Neural progenitor cell (in vitro differentiated cells): ENCODE data around the gene NPHP4. TPM values are rescaled to one million over a fixed set of nuclear protein-coding genes. Genes with fewer than 3 reads are reported as not detected.

ENCODE experiments used
- DNase-seq: peaks from one replicate; pipeline ENCODE4 v3.0.0-alpha.2; 2016; ENCODE audit warnings: low spot score
- H2AFZ ChIP-seq: fragments of 200-600 bp; sonication (generic); replicated peaks from 2 replicates; pipeline ENCODE4 v1.6.1; 2016; ENCODE audit warnings: antibody characterized with exemption
- H3F3A ChIP-seq: fragments of 200-600 bp; sonication (generic); 2 replicates; pipeline ENCODE4 v1.6.1; 2016; ENCODE audit warnings: antibody characterized with exemption, low read depth
- H3K27ac ChIP-seq: fragments of 200-600 bp; sonication (generic); 2 replicates; pipeline ENCODE4 v1.5.1; 2016; ENCODE audit warnings: mild to moderate bottlenecking
- H3K27me3 ChIP-seq: fragments of 200-600 bp; sonication (generic); 2 replicates; pipeline ENCODE4 v1.6.1; 2016; ENCODE audit warnings: mild to moderate bottlenecking, moderate library complexity
- H3K36me3 ChIP-seq: fragments of 200-600 bp; sonication (generic); 2 replicates; pipeline ENCODE4 v1.5.1; 2016
- H3K4me1 ChIP-seq: fragments of 200-600 bp; sonication (generic); 2 replicates; pipeline ENCODE4 v1.6.1; 2016; ENCODE audit warnings: mixed run types
- H3K4me2 ChIP-seq: fragments of 200-600 bp; sonication (generic); 2 replicates; pipeline ENCODE4 v1.6.1; 2016
- H3K4me3 ChIP-seq: fragments of 200-600 bp; sonication (generic); 2 replicates; pipeline ENCODE4 v1.5.1; 2016
- H3K79me2 ChIP-seq: fragments of 200-600 bp; sonication (generic); 2 replicates; pipeline ENCODE4 v1.6.1; 2016; ENCODE audit warnings: low read depth
- H3K9ac ChIP-seq: fragments of 200-600 bp; sonication (generic); 2 replicates; pipeline ENCODE4 v1.6.1; 2016
- H3K9me3 ChIP-seq: fragments of 200-600 bp; sonication (generic); 2 replicates; pipeline ENCODE4 v1.5.1; 2016; ENCODE audit warnings: low read depth
- H4K20me1 ChIP-seq: fragments of 200-600 bp; sonication (generic); 2 replicates; pipeline ENCODE4 v1.6.1; 2016; ENCODE audit warnings: low read depth
- H3K27ac Mint-ChIP-seq: 3 replicates; pipeline ENCODE4 v1.8.0; 2021; ENCODE audit warnings: mixed read lengths
- H3K27me3 Mint-ChIP-seq: 2 replicates; pipeline ENCODE4 v1.8.0; 2022; ENCODE audit warnings: low read depth, mild to moderate bottlenecking, inconsistent platforms, moderate library complexity, mixed read lengths; ENCODE audit not compliant: insufficient read depth
- H3K36me3 Mint-ChIP-seq: 3 replicates; pipeline ENCODE4 v1.8.0; 2021; ENCODE audit warnings: mixed read lengths
- H3K4me1 Mint-ChIP-seq: 3 replicates; pipeline ENCODE4 v1.8.0; 2021; ENCODE audit warnings: mixed read lengths
- H3K4me3 Mint-ChIP-seq: 3 replicates; pipeline ENCODE4 v1.8.0; 2021; ENCODE audit warnings: mild to moderate bottlenecking, moderate library complexity, mixed read lengths
- H3K9me3 Mint-ChIP-seq: 3 replicates; pipeline ENCODE4 v1.8.0; 2020; ENCODE audit warnings: mixed read lengths
- EZH2 ChIP-seq: fragments of 200-600 bp; sonication (generic); IDR thresholded peaks from 2 replicates; pipeline ENCODE4 v1.6.1; 2017; ENCODE audit warnings: antibody characterized with exemption, mild to moderate bottlenecking, moderate library complexity
- EZH2phosphoT487 ChIP-seq: fragments of 200-600 bp; sonication (generic); IDR thresholded peaks from 2 replicates; pipeline ENCODE4 v1.6.1; 2017; ENCODE audit warnings: antibody characterized with exemption
- total RNA-seq: library from RNA; depleted of rRNA; stranded (reverse); fragments of >200 nt; gene quantifications from 2 replicates; pipeline ENCODE4 v1.2.3, GENCODE V29; 2015; ENCODE audit warnings: low replicate concordance
- TF ChIP-seq, protein P1 (sequence below): fragments of 200-600 bp; sonication (generic); IDR thresholded peaks from 2 replicates; pipeline ENCODE4 v1.5.1; 2017; ENCODE audit warnings: antibody characterized with exemption, mild to moderate bottlenecking

The NPHP4 gene
- total RNA-seq, 1 donor from 2014 or later = 8.9 TPM

GRCh38 chr1:5965586-5966131 is 26.6 kb downstream of the NPHP4 start:
- H3K4me3 Mint-ChIP-seq = no peak overlapping the region
- H3K27me3 Mint-ChIP-seq = peaks cover 4% of the 10 kb centered on the region
- Histone ChIP-seq H3K4me2 (no peak overlapping the region), H2AFZ (no peak overlapping the region), H3K9me3 (no peaks in the 10 kb centered on the region), H3K36me3 (no peaks in the 10 kb centered on the region), H3K27ac (no peak overlapping the region), H3F3A (no peaks in the 10 kb centered on the region), H4K20me1 (no peaks in the 10 kb centered on the region), H3K4me1 (no peaks in the 10 kb centered on the region), H3K9ac (no peak overlapping the region), H3K4me3 (no peak overlapping the region), H3K27me3 (no peaks in the 10 kb centered on the region), H3K79me2 (no peaks in the 10 kb centered on the region)
- TF ChIP-seq EZH2 (no peak), EZH2phosphoT487 (no peak)
- TF ChIP-seq, protein P1, sequence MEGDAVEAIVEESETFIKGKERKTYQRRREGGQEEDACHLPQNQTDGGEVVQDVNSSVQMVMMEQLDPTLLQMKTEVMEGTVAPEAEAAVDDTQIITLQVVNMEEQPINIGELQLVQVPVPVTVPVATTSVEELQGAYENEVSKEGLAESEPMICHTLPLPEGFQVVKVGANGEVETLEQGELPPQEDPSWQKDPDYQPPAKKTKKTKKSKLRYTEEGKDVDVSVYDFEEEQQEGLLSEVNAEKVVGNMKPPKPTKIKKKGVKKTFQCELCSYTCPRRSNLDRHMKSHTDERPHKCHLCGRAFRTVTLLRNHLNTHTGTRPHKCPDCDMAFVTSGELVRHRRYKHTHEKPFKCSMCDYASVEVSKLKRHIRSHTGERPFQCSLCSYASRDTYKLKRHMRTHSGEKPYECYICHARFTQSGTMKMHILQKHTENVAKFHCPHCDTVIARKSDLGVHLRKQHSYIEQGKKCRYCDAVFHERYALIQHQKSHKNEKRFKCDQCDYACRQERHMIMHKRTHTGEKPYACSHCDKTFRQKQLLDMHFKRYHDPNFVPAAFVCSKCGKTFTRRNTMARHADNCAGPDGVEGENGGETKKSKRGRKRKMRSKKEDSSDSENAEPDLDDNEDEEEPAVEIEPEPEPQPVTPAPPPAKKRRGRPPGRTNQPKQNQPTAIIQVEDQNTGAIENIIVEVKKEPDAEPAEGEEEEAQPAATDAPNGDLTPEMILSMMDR = no peak
- H3K4me1 Mint-ChIP-seq = no peaks in the 10 kb centered on the region
- no peak for DNase-seq
- H3K27ac Mint-ChIP-seq = no peak overlapping the region
- no peaks in the 10 kb centered on the region for H3K9me3 Mint-ChIP-seq
- peaks cover 24% of the 10 kb centered on the region for H3K36me3 Mint-ChIP-seq

DNA sequence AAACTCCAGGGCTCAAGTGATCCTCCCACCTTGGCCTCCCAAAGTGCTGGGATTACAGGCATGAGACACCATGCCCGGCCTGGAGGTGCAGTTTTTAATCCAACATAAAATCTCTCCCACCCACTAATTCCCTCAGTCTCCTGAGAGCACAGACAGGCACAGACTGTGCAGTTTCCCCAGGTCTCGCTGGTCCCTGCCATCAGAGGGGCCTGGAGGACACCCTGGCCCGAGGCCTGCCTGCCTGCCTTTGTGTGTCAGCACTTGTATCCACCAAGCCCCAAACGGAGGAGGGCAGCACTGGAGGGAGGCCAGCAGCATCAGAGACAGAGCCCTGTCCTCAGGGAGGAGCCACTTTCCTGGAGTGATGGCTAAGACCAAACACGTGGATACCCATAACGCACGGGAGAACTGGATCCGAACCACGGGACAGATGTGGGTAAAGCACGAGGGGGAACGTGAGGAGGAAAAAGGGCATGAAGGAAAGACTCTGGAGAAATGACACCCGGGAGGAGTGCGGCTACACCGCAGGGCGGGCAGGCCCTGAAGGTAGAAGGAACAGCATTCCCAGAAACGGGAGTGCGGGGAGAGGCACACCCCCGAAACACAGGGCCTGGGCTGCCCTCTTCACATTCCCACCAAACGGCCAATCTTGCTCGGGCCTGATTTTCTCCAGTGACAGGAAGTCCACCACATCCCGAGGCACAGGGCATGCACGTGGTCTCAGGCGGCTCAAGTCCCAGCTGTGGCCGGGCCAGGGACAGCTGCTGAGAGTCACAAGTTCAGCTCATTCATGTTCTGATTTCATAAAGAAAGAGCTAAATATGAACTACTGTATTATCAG is 29.7 kb downstream of the NPHP4 start:
- Mint-ChIP-seq H3K27ac (no peak overlapping the region), H3K27me3 (peaks cover 2% of the 10 kb centered on the region), H3K4me1 (no peaks in the 10 kb centered on the region), H3K9me3 (no peaks in the 10 kb centered on the region), H3K36me3 (peaks cover 34% of the 10 kb centered on the region), H3K4me3 (no peak overlapping the region)
- Histone ChIP-seq H3F3A (no peaks in the 10 kb centered on the region), H3K27ac (no peak overlapping the region), H2AFZ (no peak overlapping the region), H4K20me1 (no peaks in the 10 kb centered on the region), H3K4me3 (no peak overlapping the region), H3K9ac (no peak overlapping the region), H3K79me2 (no peaks in the 10 kb centered on the region), H3K9me3 (no peaks in the 10 kb centered on the region), H3K27me3 (no peaks in the 10 kb centered on the region), H3K36me3 (no peaks in the 10 kb centered on the region), H3K4me2 (no peak overlapping the region), H3K4me1 (no peaks in the 10 kb centered on the region)
- TF ChIP-seq EZH2 (no peak), EZH2phosphoT487 (no peak)
- TF ChIP-seq, protein P1 = no peak
- no peak for DNase-seq

DNA sequence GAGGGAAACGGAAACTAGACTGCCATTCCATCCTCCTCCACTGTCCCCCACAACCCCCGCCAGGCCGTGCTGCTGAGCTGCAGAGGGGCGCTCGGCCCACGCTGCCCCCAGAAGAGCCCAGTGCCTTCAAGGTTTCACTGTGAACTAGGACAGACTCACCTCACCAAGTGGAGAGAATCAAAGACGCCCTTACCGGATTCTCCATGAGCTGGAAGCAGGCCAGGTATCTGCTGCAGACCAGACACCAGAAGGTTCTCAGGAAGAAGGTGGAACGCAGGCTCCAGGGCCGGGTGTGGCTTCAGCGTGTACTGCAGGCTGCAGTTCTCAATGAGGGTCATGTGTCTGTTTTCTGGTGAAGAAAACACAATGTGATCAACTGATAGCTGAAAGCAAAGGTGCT is 30.6 kb downstream of the NPHP4 start:
- H3K9me3 ChIP-seq = no peaks in the 10 kb centered on the region
- no peak overlapping the region for H3K27ac ChIP-seq
- H3K27me3 Mint-ChIP-seq = peaks cover 2% of the 10 kb centered on the region
- no peak overlapping the region for H3K9ac ChIP-seq
- peaks cover 37% of the 10 kb centered on the region for H3K36me3 Mint-ChIP-seq
- DNase-seq = no peak
- H3K9me3 Mint-ChIP-seq = no peaks in the 10 kb centered on the region
- no peaks in the 10 kb centered on the region for H3K36me3 ChIP-seq
- no peak overlapping the region for H2AFZ ChIP-seq
- H3K27me3 ChIP-seq = no peaks in the 10 kb centered on the region
- H3K79me2 ChIP-seq = no peaks in the 10 kb centered on the region
- H3K4me1 Mint-ChIP-seq = no peaks in the 10 kb centered on the region
- H3K4me3 ChIP-seq = no peak overlapping the region
- no peak overlapping the region for H3K27ac Mint-ChIP-seq
- no peaks in the 10 kb centered on the region for H3K4me1 ChIP-seq
- TF ChIP-seq EZH2phosphoT487 (no peak), EZH2 (no peak)
- TF ChIP-seq, protein P1 = no peak
- H3K4me3 Mint-ChIP-seq = no peak overlapping the region
- H4K20me1 ChIP-seq = no peaks in the 10 kb centered on the region
- no peak overlapping the region for H3K4me2 ChIP-seq
- H3F3A ChIP-seq = no peaks in the 10 kb centered on the region
